ENCODE results near the gene BACH2. TPM values are rescaled to one million over a fixed set of nuclear protein-coding genes. Genes with fewer than 3 reads are reported as not detected.

BACH2 gene
- total RNA-seq, 1 donor from 2014 or later, result 90.4 TPM

- no peak for DNase-seq
- Mint-ChIP-seq H3K9me3 (no peaks in the 10 kb centered on the region), H3K27me3 (no peaks in the 10 kb centered on the region), H3K27ac (peak overlapping the region; percentile 64), H3K4me3 (peak overlapping the region; percentile 13), H3K36me3 (ENCODE audit: low read depth) (peaks cover 32% of the 10 kb centered on the region), H3K4me1 (peaks cover 78% of the 10 kb centered on the region)
- TF ChIP-seq CTCF (IDR thresholded peaks at IDR 0.05), result no peak
- ChIA-PET CTCF (no interaction called here), POLR2A (interaction anchor here (0.6 to 1.5 kb wide), 5 partner anchors 9 to 57 kb away, joined by 3 to 6 read pairs (median 4); no protein-coding TSS in a partner anchor)
- intact Hi-C loops (cut with micrococcal nuclease), result loop anchor here (1.0 kb wide), 1 partner anchor 9 kb away; no protein-coding TSS in a partner anchor
- ATAC-seq (ENCODE audit: low read depth), result peak; percentile 34
These were observed 136.6 kb downstream of the BACH2 start for GRCh38 chr6:90160013-90160412.

DNA sequence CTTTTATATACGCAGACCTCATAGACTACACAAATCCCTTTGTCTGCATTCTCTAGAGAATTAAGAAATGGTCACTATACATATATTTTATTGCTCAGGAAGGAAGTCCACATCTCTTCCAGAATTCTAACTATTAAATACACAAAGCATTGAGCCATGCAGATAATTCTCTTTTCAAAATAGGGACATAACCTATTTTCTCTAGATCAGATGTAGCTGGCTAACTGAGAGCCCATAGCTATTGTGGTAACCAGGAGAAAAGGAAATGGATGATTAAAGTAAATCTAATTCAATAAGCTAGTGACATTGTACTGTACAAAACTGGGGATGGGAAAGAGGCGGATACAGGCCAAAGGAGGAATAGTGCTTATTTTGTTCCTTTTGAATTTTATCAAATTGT is 137.2 kb downstream of the BACH2 start:
- ChIA-PET POLR2A (interaction anchor here (0.9 to 1.5 kb wide), 4 partner anchors 10 to 58 kb away, joined by 3 to 4 read pairs (median 4); no protein-coding TSS in a partner anchor), CTCF (no interaction called here)
- peaks cover 32% of the 10 kb centered on the region for H3K36me3 Mint-ChIP-seq (ENCODE audit: low read depth)
- ATAC-seq (ENCODE audit: low read depth) (no peak), DNase-seq (no peak)
- no peak overlapping the region for H3K4me3 Mint-ChIP-seq
- peak overlapping the region; percentile 64 for H3K27ac Mint-ChIP-seq
- no peaks in the 10 kb centered on the region for H3K9me3 Mint-ChIP-seq
- no peaks in the 10 kb centered on the region for H3K27me3 Mint-ChIP-seq
- TF ChIP-seq CTCF (IDR thresholded peaks at IDR 0.05), result no peak
- intact Hi-C loops (cut with micrococcal nuclease), result loop anchor here (1.0 kb wide), 1 partner anchor 37 kb away; no protein-coding TSS in a partner anchor
- peaks cover 82% of the 10 kb centered on the region for H3K4me1 Mint-ChIP-seq

- Mint-ChIP-seq H3K9me3 (no peaks in the 10 kb centered on the region), H3K36me3 (ENCODE audit: low read depth) (peaks cover 34% of the 10 kb centered on the region), H3K27ac (peak overlapping the region; percentile 54), H3K4me3 (no peak overlapping the region), H3K4me1 (peaks cover 83% of the 10 kb centered on the region), H3K27me3 (no peaks in the 10 kb centered on the region)
- ATAC-seq (ENCODE audit: low read depth), result no peak
- intact Hi-C loops (cut with micrococcal nuclease), result loop anchor here (1.0 kb wide), 1 partner anchor 37 kb away; no protein-coding TSS in a partner anchor
- no peak for TF ChIP-seq CTCF (IDR thresholded peaks at IDR 0.05)
- CTCF ChIA-PET, result no interaction called here
- no peak for DNase-seq
- POLR2A ChIA-PET, result interaction anchor here (1.2 to 1.5 kb wide), 2 partner anchors 12 to 58 kb away, joined by 3 to 4 read pairs; no protein-coding TSS in a partner anchor
These were observed 137.7 kb downstream of the BACH2 start for GRCh38 chr6:90158936-90159335.

DNA sequence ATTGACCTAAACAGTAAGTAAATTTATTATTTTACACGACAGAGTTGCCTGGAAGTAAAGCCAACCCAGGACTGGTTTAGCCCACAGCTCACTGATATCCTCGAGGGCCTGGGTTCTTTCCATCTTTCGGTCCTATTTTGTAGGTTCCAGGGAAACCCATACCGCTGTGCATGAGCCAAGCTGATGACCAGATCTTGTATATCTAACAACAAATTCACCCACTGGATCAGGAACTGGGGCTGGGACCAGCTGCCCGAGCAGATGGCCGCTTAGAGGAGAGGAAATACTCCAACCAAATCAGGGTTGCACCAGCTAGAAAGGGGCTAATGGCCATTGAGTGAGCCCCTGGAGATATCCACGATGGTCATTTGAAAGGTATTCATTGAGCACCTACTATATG is 139.2 kb downstream of the BACH2 start:
- POLR2A ChIA-PET, result interaction anchor here (0.5 to 1.3 kb wide), 7 partner anchors 12 to 61 kb away, joined by 3 to 5 read pairs (median 4); no protein-coding TSS in a partner anchor
- intact Hi-C loops (cut with micrococcal nuclease), result loop anchor here (1.0 to 2.0 kb wide), 2 partner anchors 10 to 19 kb away; no protein-coding TSS in a partner anchor
- peaks cover 35% of the 10 kb centered on the region for H3K36me3 Mint-ChIP-seq (ENCODE audit: low read depth)
- ATAC-seq (ENCODE audit: low read depth) (no peak), DNase-seq (no peak)
- H3K4me1 Mint-ChIP-seq, result peaks cover 81% of the 10 kb centered on the region
- no peaks in the 10 kb centered on the region for H3K27me3 Mint-ChIP-seq
- no peaks in the 10 kb centered on the region for H3K9me3 Mint-ChIP-seq
- CTCF ChIA-PET, result interaction anchor here (0.9 kb wide), 1 partner anchor 8 kb away, joined by 3 read pairs; no protein-coding TSS in a partner anchor
- TF ChIP-seq CTCF (IDR thresholded peaks at IDR 0.05), result no peak
- no peak overlapping the region for H3K4me3 Mint-ChIP-seq
- peak overlapping the region; percentile 51 for H3K27ac Mint-ChIP-seq

DNA sequence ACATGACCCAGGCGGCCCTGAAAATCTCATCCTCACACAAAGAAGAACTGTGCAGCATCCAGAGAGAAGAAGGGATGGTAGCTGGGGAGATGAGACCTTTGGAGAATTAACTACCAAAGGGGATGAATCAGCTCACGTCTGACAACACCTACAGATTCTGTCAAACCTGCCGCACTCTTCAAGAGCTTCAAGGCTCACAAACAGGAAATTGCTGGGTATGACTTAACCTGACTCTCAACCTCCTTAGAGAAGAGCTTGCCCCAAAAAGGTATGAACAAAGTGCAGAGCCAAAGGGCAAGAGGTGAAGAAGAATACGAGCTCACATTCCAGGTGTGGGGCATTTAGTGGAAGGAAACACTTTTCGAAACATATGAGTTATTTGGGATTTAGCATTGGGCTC is 139.8 kb downstream of the BACH2 start:
- TF ChIP-seq CTCF (IDR thresholded peaks at IDR 0.05), result no peak

More for the DNA sequence above, 139.8 kb downstream of the BACH2 start:
- ATAC-seq (ENCODE audit: low read depth) (peak; percentile 57), DNase-seq (no peak)
- Mint-ChIP-seq H3K36me3 (ENCODE audit: low read depth) (peaks cover 31% of the 10 kb centered on the region), H3K4me3 (no peak overlapping the region), H3K9me3 (no peaks in the 10 kb centered on the region), H3K4me1 (peaks cover 82% of the 10 kb centered on the region), H3K27me3 (no peaks in the 10 kb centered on the region), H3K27ac (peak overlapping the region; percentile 51)
- ChIA-PET POLR2A (interaction anchor here (0.9 to 1.3 kb wide), 6 partner anchors 13 to 62 kb away, joined by 3 to 5 read pairs (median 4); no protein-coding TSS in a partner anchor), CTCF (no interaction called here)
- intact Hi-C loops (cut with micrococcal nuclease), result loop anchor here (1.0 to 2.0 kb wide), 2 partner anchors 10 to 20 kb away; no protein-coding TSS in a partner anchor
